HCT116 (cell line): ENCODE results near the gene WNT7B.

Experiments
- POLR2A ChIP-seq: IDR thresholded peaks from 2 replicates; pipeline ENCODE4 v1.7.0; 2011; ENCODE audit warnings: borderline replicate concordance; ENCODE audit not compliant: insufficient read depth, insufficient read length; ENCODE audit errors: extremely low read depth
- POLR2AphosphoS5 ChIP-seq: IDR thresholded peaks from 2 replicates; pipeline ENCODE4 v1.6.1; 2011; ENCODE audit warnings: mild to moderate bottlenecking, low read depth, low read length, moderate library complexity
- TF ChIP-seq, protein P1 (sequence below): IDR thresholded peaks from 2 replicates; pipeline ENCODE4 v1.6.1; 2012; ENCODE audit warnings: low read depth
- TF ChIP-seq, protein P2 (sequence below): IDR thresholded peaks from 2 replicates; pipeline ENCODE4 v1.6.1; 2012

DNA sequence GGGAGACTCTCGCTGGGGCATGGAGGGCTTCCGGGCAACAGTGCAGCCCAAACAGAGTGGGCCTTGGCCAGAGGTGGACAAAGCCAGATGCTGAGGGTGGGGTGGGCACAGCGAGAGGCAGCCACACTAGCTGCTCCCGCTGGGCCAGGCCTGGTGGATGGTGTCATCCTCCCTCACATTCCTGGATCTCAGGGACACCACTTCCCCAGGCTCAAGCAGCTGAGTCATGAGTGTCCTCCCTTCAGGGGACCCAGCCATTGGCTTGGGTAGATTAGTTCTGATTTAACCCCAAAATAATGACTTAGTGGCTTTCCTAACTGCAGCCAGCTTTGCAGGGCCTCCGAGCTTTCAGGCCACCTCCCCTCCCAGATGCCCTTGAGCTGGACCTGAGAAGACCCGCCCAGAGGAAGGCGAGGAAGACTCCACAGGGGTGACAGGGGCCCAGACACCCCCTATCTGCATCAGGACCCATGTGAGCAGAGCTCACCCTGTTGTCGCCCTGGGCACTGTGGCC is 25.9 kb upstream of the WNT7B start:
- TF ChIP-seq POLR2A (no peak), POLR2AphosphoS5 (no peak)
- TF ChIP-seq, protein P1, sequence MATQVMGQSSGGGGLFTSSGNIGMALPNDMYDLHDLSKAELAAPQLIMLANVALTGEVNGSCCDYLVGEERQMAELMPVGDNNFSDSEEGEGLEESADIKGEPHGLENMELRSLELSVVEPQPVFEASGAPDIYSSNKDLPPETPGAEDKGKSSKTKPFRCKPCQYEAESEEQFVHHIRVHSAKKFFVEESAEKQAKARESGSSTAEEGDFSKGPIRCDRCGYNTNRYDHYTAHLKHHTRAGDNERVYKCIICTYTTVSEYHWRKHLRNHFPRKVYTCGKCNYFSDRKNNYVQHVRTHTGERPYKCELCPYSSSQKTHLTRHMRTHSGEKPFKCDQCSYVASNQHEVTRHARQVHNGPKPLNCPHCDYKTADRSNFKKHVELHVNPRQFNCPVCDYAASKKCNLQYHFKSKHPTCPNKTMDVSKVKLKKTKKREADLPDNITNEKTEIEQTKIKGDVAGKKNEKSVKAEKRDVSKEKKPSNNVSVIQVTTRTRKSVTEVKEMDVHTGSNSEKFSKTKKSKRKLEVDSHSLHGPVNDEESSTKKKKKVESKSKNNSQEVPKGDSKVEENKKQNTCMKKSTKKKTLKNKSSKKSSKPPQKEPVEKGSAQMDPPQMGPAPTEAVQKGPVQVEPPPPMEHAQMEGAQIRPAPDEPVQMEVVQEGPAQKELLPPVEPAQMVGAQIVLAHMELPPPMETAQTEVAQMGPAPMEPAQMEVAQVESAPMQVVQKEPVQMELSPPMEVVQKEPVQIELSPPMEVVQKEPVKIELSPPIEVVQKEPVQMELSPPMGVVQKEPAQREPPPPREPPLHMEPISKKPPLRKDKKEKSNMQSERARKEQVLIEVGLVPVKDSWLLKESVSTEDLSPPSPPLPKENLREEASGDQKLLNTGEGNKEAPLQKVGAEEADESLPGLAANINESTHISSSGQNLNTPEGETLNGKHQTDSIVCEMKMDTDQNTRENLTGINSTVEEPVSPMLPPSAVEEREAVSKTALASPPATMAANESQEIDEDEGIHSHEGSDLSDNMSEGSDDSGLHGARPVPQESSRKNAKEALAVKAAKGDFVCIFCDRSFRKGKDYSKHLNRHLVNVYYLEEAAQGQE, result no peak
- TF ChIP-seq, protein P2, sequence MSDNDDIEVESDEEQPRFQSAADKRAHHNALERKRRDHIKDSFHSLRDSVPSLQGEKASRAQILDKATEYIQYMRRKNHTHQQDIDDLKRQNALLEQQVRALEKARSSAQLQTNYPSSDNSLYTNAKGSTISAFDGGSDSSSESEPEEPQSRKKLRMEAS, result no peak
